ENCODE results near the gene PDE5A.

GRCh38 chr4:119518915-119519410 lies 109.6 kb downstream of the PDE5A start:
- no peak for TF ChIP-seq EZH2 (IDR thresholded peaks at IDR 0.05; ENCODE audit: low read depth)
- no peak for TF ChIP-seq CTCF (conservative IDR thresholded peaks at IDR 0.05)

All from PC-9 (cell line).